ENCODE data around the gene CDC42BPB. TPM values are rescaled to one million over a fixed set of nuclear protein-coding genes. Genes with fewer than 3 reads are reported as not detected.

Gene CDC42BPB
- total RNA-seq, 1 donor from 2014 or later: 116 TPM

- H3K4me2 ChIP-seq (ENCODE audit: low read length): no peak overlapping the region
- peaks cover 21% of the 10 kb centered on the region for H3K27me3 Mint-ChIP-seq (ENCODE audit: low read depth, unreplicated experiment)
- FAIRE-seq: no peak
- no peaks in the 10 kb centered on the region for H3K4me1 Mint-ChIP-seq (ENCODE audit: low read depth, unreplicated experiment)
- peaks cover 33% of the 10 kb centered on the region for H3K27me3 ChIP-seq (ENCODE audit: insufficient read depth, low read length)
- peak; percentile 41 for DNase-seq (ENCODE audit: low read depth)
- H3K4me1 ChIP-seq (ENCODE audit: insufficient read depth, low read length): peaks cover 15% of the 10 kb centered on the region
- no peaks in the 10 kb centered on the region for H4K20me1 ChIP-seq (ENCODE audit: insufficient read depth, low read length)
- H3K4me3 Mint-ChIP-seq (ENCODE audit: unreplicated experiment): peak overlapping the region; percentile 7
- H3K4me3 ChIP-seq (ENCODE audit: insufficient read depth, low read depth, low read length): no peak overlapping the region
- peaks cover 11% of the 10 kb centered on the region for H3K9me3 Mint-ChIP-seq (ENCODE audit: unreplicated experiment)
- H3K27ac Mint-ChIP-seq (ENCODE audit: unreplicated experiment): no peak overlapping the region
- H3K9me3 ChIP-seq (ENCODE audit: insufficient read depth, low read depth, low read length): no peaks in the 10 kb centered on the region
- no peak overlapping the region for H3K27ac ChIP-seq (ENCODE audit: low read depth, low read length)
- H2AFZ ChIP-seq (ENCODE audit: low read depth, low read length): no peak overlapping the region
- H3K36me3 ChIP-seq (ENCODE audit: insufficient read depth, low read length): no peaks in the 10 kb centered on the region
- H3K79me2 ChIP-seq (ENCODE audit: insufficient read depth, low read length): no peaks in the 10 kb centered on the region
- H3K9ac ChIP-seq (ENCODE audit: low read length): no peak overlapping the region
- TF ChIP-seq, protein P1, sequence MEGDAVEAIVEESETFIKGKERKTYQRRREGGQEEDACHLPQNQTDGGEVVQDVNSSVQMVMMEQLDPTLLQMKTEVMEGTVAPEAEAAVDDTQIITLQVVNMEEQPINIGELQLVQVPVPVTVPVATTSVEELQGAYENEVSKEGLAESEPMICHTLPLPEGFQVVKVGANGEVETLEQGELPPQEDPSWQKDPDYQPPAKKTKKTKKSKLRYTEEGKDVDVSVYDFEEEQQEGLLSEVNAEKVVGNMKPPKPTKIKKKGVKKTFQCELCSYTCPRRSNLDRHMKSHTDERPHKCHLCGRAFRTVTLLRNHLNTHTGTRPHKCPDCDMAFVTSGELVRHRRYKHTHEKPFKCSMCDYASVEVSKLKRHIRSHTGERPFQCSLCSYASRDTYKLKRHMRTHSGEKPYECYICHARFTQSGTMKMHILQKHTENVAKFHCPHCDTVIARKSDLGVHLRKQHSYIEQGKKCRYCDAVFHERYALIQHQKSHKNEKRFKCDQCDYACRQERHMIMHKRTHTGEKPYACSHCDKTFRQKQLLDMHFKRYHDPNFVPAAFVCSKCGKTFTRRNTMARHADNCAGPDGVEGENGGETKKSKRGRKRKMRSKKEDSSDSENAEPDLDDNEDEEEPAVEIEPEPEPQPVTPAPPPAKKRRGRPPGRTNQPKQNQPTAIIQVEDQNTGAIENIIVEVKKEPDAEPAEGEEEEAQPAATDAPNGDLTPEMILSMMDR (IDR thresholded peaks at IDR 0.05; ENCODE audit: insufficient read depth, low read depth, low read length): peak; percentile 72
- TF ChIP-seq EZH2 (IDR thresholded peaks at IDR 0.05; ENCODE audit: insufficient read depth, low read length): peak; percentile 90
- peaks cover 2% of the 10 kb centered on the region for H3K36me3 Mint-ChIP-seq (ENCODE audit: low read depth, unreplicated experiment)
Observed at GRCh38 chr14:103104654-103105452, 47.5 kb upstream of the CDC42BPB start.

DNA sequence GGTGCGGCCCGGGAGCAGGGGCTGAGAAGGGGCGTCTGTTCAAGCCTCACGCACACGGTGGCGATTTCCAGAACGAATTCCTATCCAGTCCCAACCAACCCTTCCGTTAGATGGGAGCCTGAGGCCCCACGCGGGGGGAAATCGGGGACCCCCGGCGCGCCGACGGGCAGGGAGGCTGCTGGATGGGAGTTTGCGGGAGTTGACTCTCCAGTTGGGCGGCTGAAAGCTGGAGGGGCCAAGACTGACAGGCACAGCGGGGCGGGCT is 47.0 kb upstream of the CDC42BPB start:
- Histone ChIP-seq H2AFZ (ENCODE audit: low read depth, low read length) (no peak overlapping the region), H3K4me3 (ENCODE audit: insufficient read depth, low read depth, low read length) (no peak overlapping the region), H3K9ac (ENCODE audit: low read length) (no peak overlapping the region), H3K36me3 (ENCODE audit: insufficient read depth, low read length) (no peaks in the 10 kb centered on the region), H3K4me1 (ENCODE audit: insufficient read depth, low read length) (peaks cover 12% of the 10 kb centered on the region), H3K4me2 (ENCODE audit: low read length) (no peak overlapping the region), H4K20me1 (ENCODE audit: insufficient read depth, low read length) (no peaks in the 10 kb centered on the region), H3K9me3 (ENCODE audit: insufficient read depth, low read depth, low read length) (no peaks in the 10 kb centered on the region), H3K79me2 (ENCODE audit: insufficient read depth, low read length) (no peaks in the 10 kb centered on the region), H3K27me3 (ENCODE audit: insufficient read depth, low read length) (peaks cover 33% of the 10 kb centered on the region), H3K27ac (ENCODE audit: low read depth, low read length) (no peak overlapping the region)
- Mint-ChIP-seq H3K4me3 (ENCODE audit: unreplicated experiment) (no peak overlapping the region), H3K27me3 (ENCODE audit: low read depth, unreplicated experiment) (peaks cover 21% of the 10 kb centered on the region), H3K27ac (ENCODE audit: unreplicated experiment) (no peak overlapping the region), H3K36me3 (ENCODE audit: low read depth, unreplicated experiment) (peaks cover 2% of the 10 kb centered on the region), H3K4me1 (ENCODE audit: low read depth, unreplicated experiment) (no peaks in the 10 kb centered on the region), H3K9me3 (ENCODE audit: unreplicated experiment) (peaks cover 11% of the 10 kb centered on the region)
- DNase-seq (ENCODE audit: low read depth): no peak
- no peak for FAIRE-seq
- TF ChIP-seq, protein P1 (IDR thresholded peaks at IDR 0.05; ENCODE audit: insufficient read depth, low read depth, low read length): no peak
- TF ChIP-seq EZH2 (IDR thresholded peaks at IDR 0.05; ENCODE audit: insufficient read depth, low read length): peak; percentile 94
